Neural cell (in vitro differentiated cells): ENCODE measurements around the gene IL36A. TPM values are rescaled to one million over a fixed set of nuclear protein-coding genes. Genes with fewer than 3 reads are reported as not detected.

Experiments
- H2AFZ ChIP-seq: fragments of 200-600, 300-800 bp; sonication (generic), shearing (Covaris generic); 2 replicates; pipeline ENCODE4 v1.6.0; 2014; ENCODE audit warnings: low read depth, mild to moderate bottlenecking, antibody characterized with exemption, low read length, moderate library complexity
- H3F3A ChIP-seq: fragments of 200-600 bp; shearing (Covaris generic); 2 replicates; pipeline ENCODE4 v1.6.1; 2016; ENCODE audit warnings: mild to moderate bottlenecking, moderate library complexity, mixed read lengths, antibody characterized with exemption, low read length; ENCODE audit not compliant: insufficient read depth, poor library complexity, severe bottlenecking
- H3K27ac ChIP-seq: fragments of 200-600, 300-800 bp; sonication (generic), shearing (Covaris generic); 2 replicates; pipeline ENCODE4 v1.5.1; 2014; ENCODE audit warnings: mild to moderate bottlenecking, low read length, moderate library complexity
- H3K27me3 ChIP-seq: fragments of 300-800, 200-600 bp; sonication (generic), shearing (Covaris generic); 2 replicates; pipeline ENCODE4 v1.6.0; 2014; ENCODE audit warnings: mild to moderate bottlenecking, low read depth, low read length, moderate library complexity; ENCODE audit not compliant: insufficient read depth
- H3K36me3 ChIP-seq: fragments of 300-800, 200-600 bp; sonication (generic), shearing (Covaris generic); 2 replicates; pipeline ENCODE4 v1.5.1; 2014; ENCODE audit warnings: mild to moderate bottlenecking, antibody characterized with exemption, low read length, moderate library complexity; ENCODE audit not compliant: insufficient read depth
- H3K4me2 ChIP-seq: fragments of 300-800, 200-600 bp; sonication (generic), shearing (Covaris generic); 2 replicates; pipeline ENCODE4 v1.6.0; 2014; ENCODE audit warnings: mild to moderate bottlenecking, low read length
- H3K4me3 ChIP-seq: fragments of 300-800, 200-600 bp; sonication (generic), shearing (Covaris generic); 2 replicates; pipeline ENCODE4 v1.5.1; 2014; ENCODE audit warnings: mild to moderate bottlenecking, low read length, moderate library complexity
- H3K79me2 ChIP-seq: fragments of 200-600 bp; shearing (Covaris generic); replicated peaks from 2 replicates; pipeline ENCODE4 v1.6.0; 2014; ENCODE audit warnings: mild to moderate bottlenecking, low read length, moderate library complexity; ENCODE audit not compliant: insufficient read depth
- H3K9ac ChIP-seq: fragments of 300-800, 200-600 bp; sonication (generic), shearing (Covaris generic); 2 replicates; pipeline ENCODE4 v1.6.1; 2016; ENCODE audit warnings: mild to moderate bottlenecking, low read length, mixed read lengths
- H3K9me2 ChIP-seq: fragments of 200-600 bp; shearing (Covaris generic); 2 replicates; pipeline ENCODE4 v1.6.1; 2016; ENCODE audit warnings: mild to moderate bottlenecking, low read length, mixed read lengths; ENCODE audit not compliant: insufficient read depth
- H3K9me3 ChIP-seq: fragments of 200-600, 300-800 bp; sonication (generic), shearing (Covaris generic); 2 replicates; pipeline ENCODE4 v1.6.1; 2016; ENCODE audit warnings: mild to moderate bottlenecking, mixed run types, low read length, moderate library complexity, mixed read lengths
- H4K20me1 ChIP-seq: fragments of 200-600 bp; shearing (Covaris generic); 2 replicates; pipeline ENCODE4 v1.6.1; 2016; ENCODE audit warnings: mild to moderate bottlenecking, mixed run types; ENCODE audit not compliant: insufficient read depth
- CTCF ChIP-seq: fragments of 450-650 bp; IDR thresholded peaks from 2 replicates; pipeline ENCODE4 v1.5.1; 2014; ENCODE audit warnings: antibody characterized with exemption, mild to moderate bottlenecking, moderate library complexity; ENCODE audit not compliant: poor library complexity, severe bottlenecking
- EP300 ChIP-seq: fragments of 450-650 bp; conservative IDR thresholded peaks from 2 replicates; pipeline ENCODE4 v1.6.1; 2014; ENCODE audit warnings: antibody characterized with exemption, mild to moderate bottlenecking, moderate library complexity; ENCODE audit not compliant: poor library complexity, severe bottlenecking
- EZH2 ChIP-seq: fragments of 200-600, 300-800 bp; shearing (Covaris generic), sonication (generic); IDR thresholded peaks from 2 replicates; pipeline ENCODE4 v1.6.1; 2014; ENCODE audit warnings: antibody characterized with exemption, low read length, borderline replicate concordance, mild to moderate bottlenecking; ENCODE audit not compliant: insufficient read depth, poor library complexity, severe bottlenecking
- MXI1 ChIP-seq: fragments of 450-650 bp; conservative IDR thresholded peaks from 2 replicates; pipeline ENCODE4 v1.6.1; 2014; ENCODE audit warnings: antibody characterized with exemption, mild to moderate bottlenecking; ENCODE audit not compliant: poor library complexity, severe bottlenecking
- POLR2AphosphoS5 ChIP-seq: IDR thresholded peaks from 2 replicates; pipeline ENCODE4 v1.6.1; 2012
- RAD21 ChIP-seq: fragments of 450-650 bp; conservative IDR thresholded peaks from 2 replicates; pipeline ENCODE4 v1.6.1; 2014; ENCODE audit warnings: antibody characterized with exemption, mild to moderate bottlenecking, moderate library complexity
- REST ChIP-seq: IDR thresholded peaks from 2 replicates; pipeline ENCODE4 v1.6.1; 2012; ENCODE audit warnings: borderline replicate concordance
- SMC3 ChIP-seq: fragments of 450-650 bp; conservative IDR thresholded peaks from 2 replicates; pipeline ENCODE4 v1.6.1; 2014; ENCODE audit warnings: antibody characterized with exemption, mild to moderate bottlenecking, moderate library complexity; ENCODE audit not compliant: poor library complexity
- TAF1 ChIP-seq: IDR thresholded peaks from 2 replicates; pipeline ENCODE4 v1.6.1; 2012; ENCODE audit warnings: low read depth
- polyA plus RNA-seq: library from polyadenylated mRNA; depleted of rRNA; stranded (reverse); fragments of >200 nt; gene quantifications from 2 replicates; pipeline ENCODE4 v1.2.3, GENCODE V29; 2014

The IL36A gene
- polyA plus RNA-seq, 1 donor from 2014 or later = not detected

DNA sequence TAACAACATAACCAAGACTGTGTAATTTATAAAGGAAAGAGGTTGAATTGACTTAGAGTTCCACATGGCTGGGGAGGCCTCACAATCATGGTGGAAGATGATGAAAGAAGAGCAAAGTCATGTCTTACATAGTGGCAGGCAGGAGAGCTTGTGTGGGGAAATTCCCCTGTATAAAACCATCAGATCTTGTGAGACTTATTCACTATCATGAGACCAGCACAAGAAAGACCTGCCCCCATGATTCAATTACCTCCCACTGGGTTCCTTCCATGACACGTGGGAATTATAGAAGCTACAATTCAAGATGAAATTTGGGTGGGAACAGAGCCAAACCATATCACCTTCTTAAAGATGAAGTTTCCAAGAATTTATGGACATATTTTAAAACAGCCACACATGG, 51.3 kb downstream of the IL36A start:
- Histone ChIP-seq H3K27ac (no peak overlapping the region), H3F3A (no peaks in the 10 kb centered on the region), H4K20me1 (no peaks in the 10 kb centered on the region), H3K9me3 (peaks cover 5% of the 10 kb centered on the region), H3K4me2 (no peak overlapping the region), H3K9ac (no peak overlapping the region), H3K27me3 (no peaks in the 10 kb centered on the region), H2AFZ (no peak overlapping the region), H3K79me2 (no peaks in the 10 kb centered on the region), H3K9me2 (no peaks in the 10 kb centered on the region), H3K36me3 (no peaks in the 10 kb centered on the region), H3K4me3 (no peak overlapping the region)
- no peak for TF ChIP-seq EP300
- no peak for TF ChIP-seq SMC3
- TF ChIP-seq REST = no peak
- TF ChIP-seq TAF1 = no peak
- TF ChIP-seq POLR2AphosphoS5 = no peak
- TF ChIP-seq CTCF = no peak
- TF ChIP-seq MXI1 = no peak
- no peak for TF ChIP-seq RAD21
- TF ChIP-seq EZH2 = no peak

DNA sequence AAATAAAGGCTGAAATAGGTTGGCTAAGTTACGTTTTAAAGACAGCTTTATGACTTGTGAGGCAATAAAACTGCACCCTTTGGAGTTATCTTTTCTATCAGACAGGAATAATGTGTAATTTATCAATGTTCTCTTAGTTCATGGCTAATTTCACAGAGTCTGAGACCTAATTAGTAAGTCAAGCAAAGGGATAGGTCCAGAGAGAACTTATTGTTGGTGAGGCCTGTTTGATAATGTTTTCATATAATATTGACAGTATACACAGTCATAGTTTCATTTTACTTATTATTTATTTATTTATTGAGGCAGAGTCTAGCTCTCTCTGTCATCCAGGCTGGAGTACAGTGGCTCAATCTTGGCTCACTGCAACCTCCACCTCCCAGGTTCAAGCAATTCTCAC, 51.9 kb downstream of the IL36A start:
- no peak overlapping the region for H3K27ac ChIP-seq
- H3K79me2 ChIP-seq = no peaks in the 10 kb centered on the region
- H3K27me3 ChIP-seq = no peaks in the 10 kb centered on the region
- no peak overlapping the region for H3K4me2 ChIP-seq
- H3K36me3 ChIP-seq = no peaks in the 10 kb centered on the region
- no peaks in the 10 kb centered on the region for H4K20me1 ChIP-seq
- H2AFZ ChIP-seq = no peak overlapping the region
- TF ChIP-seq CTCF = no peak
- TF ChIP-seq EP300 = no peak
- no peak for TF ChIP-seq TAF1
- TF ChIP-seq RAD21 = no peak
- no peak for TF ChIP-seq EZH2
- no peak for TF ChIP-seq REST
- no peaks in the 10 kb centered on the region for H3F3A ChIP-seq
- no peak overlapping the region for H3K9ac ChIP-seq
- H3K4me3 ChIP-seq = no peak overlapping the region
- peaks cover 5% of the 10 kb centered on the region for H3K9me3 ChIP-seq
- no peaks in the 10 kb centered on the region for H3K9me2 ChIP-seq
